DOHH2 (cell line): ENCODE data around the gene TTLL10.

Experiments used
- H3F3A ChIP-seq: fragments of 200-600 bp; sonication (generic), shearing (Covaris generic); 2 replicates; pipeline ENCODE4 v1.6.0; 2016; ENCODE audit warnings: antibody characterized with exemption, mild to moderate bottlenecking; ENCODE audit not compliant: control insufficient read depth, insufficient read depth
- H3K27ac ChIP-seq: fragments of 200-600 bp; sonication (generic); 2 replicates; pipeline ENCODE4 v1.5.1; 2014; ENCODE audit warnings: low read depth, mild to moderate bottlenecking, low read length, moderate library complexity
- H3K27me3 ChIP-seq: fragments of 200-600 bp; sonication (generic); 2 replicates; pipeline ENCODE4 v1.6.1; 2014; ENCODE audit warnings: mild to moderate bottlenecking, low read length, mixed read lengths; ENCODE audit not compliant: control insufficient read depth
- H3K36me3 ChIP-seq: fragments of 200-600 bp; sonication (generic); 2 replicates; pipeline ENCODE4 v1.6.1; 2014; ENCODE audit warnings: mild to moderate bottlenecking, low read length, moderate library complexity, mixed read lengths; ENCODE audit not compliant: control insufficient read depth
- H3K4me1 ChIP-seq: fragments of 200-600 bp; sonication (generic); 2 replicates; pipeline ENCODE4 v1.6.1; 2014; ENCODE audit warnings: mild to moderate bottlenecking, low read length, mixed read lengths; ENCODE audit not compliant: control insufficient read depth
- H3K4me2 ChIP-seq: fragments of 200-600 bp; sonication (generic); 2 replicates; pipeline ENCODE4 v1.6.0; 2014; ENCODE audit warnings: mild to moderate bottlenecking, low read length, moderate library complexity
- H3K4me3 ChIP-seq: fragments of 200-600 bp; sonication (generic); 2 replicates; pipeline ENCODE4 v1.5.1; 2014; ENCODE audit warnings: mild to moderate bottlenecking, low read length, mixed read lengths
- H3K79me2 ChIP-seq: fragments of 200-600 bp; sonication (generic); 2 replicates; pipeline ENCODE4 v1.6.1; 2014; ENCODE audit warnings: mild to moderate bottlenecking, low read length, mixed read lengths; ENCODE audit not compliant: control insufficient read depth
- H3K9me2 ChIP-seq: fragments of 200-600 bp; sonication (generic); replicated peaks from 2 replicates; pipeline ENCODE4 v1.6.1; 2014; ENCODE audit warnings: mild to moderate bottlenecking, low read length, mixed read lengths; ENCODE audit not compliant: control insufficient read depth
- H3K9me3 ChIP-seq: fragments of 200-600 bp; sonication (generic); 2 replicates; pipeline ENCODE4 v1.6.1; 2014; ENCODE audit warnings: antibody characterized with exemption, low read length, mixed read lengths; ENCODE audit not compliant: control insufficient read depth, insufficient read depth
- H4K20me1 ChIP-seq: fragments of 200-600 bp; sonication (generic); 2 replicates; pipeline ENCODE4 v1.6.0; 2014; ENCODE audit warnings: low read depth, mild to moderate bottlenecking, antibody characterized with exemption, low read length, moderate library complexity; ENCODE audit not compliant: control insufficient read depth, insufficient read depth
- CTCF ChIP-seq: fragments of 200-600 bp; sonication (generic); IDR thresholded peaks from one replicate; pipeline ENCODE4 v1.5.1; 2014; ENCODE audit warnings: antibody characterized with exemption, mild to moderate bottlenecking, low read depth, low read length; ENCODE audit not compliant: poor library complexity, severe bottlenecking
- EZH2phosphoT487 ChIP-seq: fragments of 200-600 bp; sonication (generic); IDR thresholded peaks from 2 replicates; pipeline ENCODE4 v1.6.1; 2017; ENCODE audit warnings: borderline replicate concordance, mild to moderate bottlenecking, antibody characterized with exemption, low read length, moderate library complexity, mixed read lengths

Gene TTLL10

GRCh38 chr1:1244192-1244811 is 70.6 kb downstream of the TTLL10 start:
- Histone ChIP-seq H4K20me1 (no peaks in the 10 kb centered on the region), H3K4me3 (no peak overlapping the region), H3K27me3 (peaks cover 3% of the 10 kb centered on the region; the same call in 1 of the 2 replicates), H3K9me3 (no peaks in the 10 kb centered on the region), H3K27ac (no peak overlapping the region), H3F3A (no peaks in the 10 kb centered on the region), H3K4me1 (no peaks in the 10 kb centered on the region), H3K79me2 (no peaks in the 10 kb centered on the region), H3K9me2 (no peaks in the 10 kb centered on the region), H3K4me2 (no peak overlapping the region), H3K36me3 (no peaks in the 10 kb centered on the region)
- TF ChIP-seq CTCF (no peak), EZH2phosphoT487 (no peak)

- Histone ChIP-seq H3K4me1 (no peaks in the 10 kb centered on the region), H4K20me1 (no peaks in the 10 kb centered on the region)
Measured at GRCh38 chr1:1245178-1245816, 71.6 kb downstream of the TTLL10 start.

GRCh38 chr1:1245817-1246576 is 72.3 kb downstream of the TTLL10 start:
- Histone ChIP-seq H3F3A (no peaks in the 10 kb centered on the region), H3K4me1 (peaks cover 6% of the 10 kb centered on the region), H3K9me3 (no peaks in the 10 kb centered on the region), H3K9me2 (no peaks in the 10 kb centered on the region), H3K4me3 (no peak overlapping the region), H3K79me2 (no peaks in the 10 kb centered on the region), H4K20me1 (no peaks in the 10 kb centered on the region), H3K27ac (no peak overlapping the region), H3K27me3 (no peaks in the 10 kb centered on the region), H3K36me3 (no peaks in the 10 kb centered on the region), H3K4me2 (no peak overlapping the region)
- no peak for TF ChIP-seq EZH2phosphoT487
- no peak for TF ChIP-seq CTCF

More at GRCh38 chr1:1245178-1245816, 71.6 kb downstream of the TTLL10 start:
- no peaks in the 10 kb centered on the region for H3K79me2 ChIP-seq
- H3K27ac ChIP-seq, result no peak overlapping the region
- H3K36me3 ChIP-seq, result no peaks in the 10 kb centered on the region
- no peak overlapping the region for H3K4me3 ChIP-seq
- H3K4me2 ChIP-seq, result no peak overlapping the region
- no peak for TF ChIP-seq EZH2phosphoT487
- TF ChIP-seq CTCF, result no peak
- H3K9me3 ChIP-seq, result no peaks in the 10 kb centered on the region
- H3K9me2 ChIP-seq, result no peaks in the 10 kb centered on the region
- no peaks in the 10 kb centered on the region for H3K27me3 ChIP-seq
- H3F3A ChIP-seq, result no peaks in the 10 kb centered on the region
